Hepatocyte (in vitro differentiated cells): ENCODE data around the gene ANKRD22.

Source experiments
- CTCF ChIP-seq: fragments of 200-600 bp; sonication (generic); IDR thresholded peaks from 2 replicates; pipeline ENCODE4 v1.5.1; 2016; ENCODE audit warnings: antibody characterized with exemption, mild to moderate bottlenecking; ENCODE audit not compliant: poor library complexity
- EZH2 ChIP-seq: fragments of 200-600 bp; sonication (generic); IDR thresholded peaks from 2 replicates; pipeline ENCODE4 v1.6.1; 2016; ENCODE audit warnings: antibody characterized with exemption, mild to moderate bottlenecking, borderline replicate concordance
- EZH2phosphoT487 ChIP-seq: fragments of 200-600 bp; sonication (generic); IDR thresholded peaks from one replicate; pipeline ENCODE4 v1.6.1; 2018; ENCODE audit warnings: antibody characterized with exemption, mild to moderate bottlenecking, low read depth, moderate library complexity; ENCODE audit not compliant: unreplicated experiment, severe bottlenecking

- no peak for TF ChIP-seq CTCF
- no peak for TF ChIP-seq EZH2phosphoT487
- no peak for TF ChIP-seq EZH2
Measured at GRCh38 chr10:88899886-88900285, 48.2 kb upstream of the ANKRD22 start.
